ENCODE data around the gene CD302.

- no peak for TF ChIP-seq CTCF (IDR thresholded peaks at IDR 0.05)
- no peak for TF ChIP-seq POLR2A (IDR thresholded peaks at IDR 0.05)
Measured at GRCh38 chr2:159797225-159797542, 824 bp downstream of the CD302 start.

All from testis (tissue), 2 donors.